MM.1S (cell line): ENCODE measurements around the gene KLHL36.

Source experiments
- DNase-seq: peaks from one replicate; pipeline ENCODE4 v3.0.0-alpha.2; 2015
- H2AFZ ChIP-seq: fragments of 300-600 bp; sonication (generic); 2 replicates; pipeline ENCODE4 v1.6.0; 2016; ENCODE audit warnings: antibody characterized with exemption, low read length
- H3F3A ChIP-seq: fragments of 300-600 bp; sonication (generic); 2 replicates; pipeline ENCODE4 v1.6.1; 2016; ENCODE audit warnings: mild to moderate bottlenecking, antibody characterized with exemption, low read length, moderate library complexity, mixed read lengths; ENCODE audit not compliant: insufficient read depth
- H3K27ac ChIP-seq: fragments of 300-600 bp; sonication (generic); 2 replicates; pipeline ENCODE4 v1.5.1; 2016; ENCODE audit warnings: mild to moderate bottlenecking, low read length
- H3K27me3 ChIP-seq: fragments of 300-600 bp; sonication (generic); replicated peaks from 2 replicates; pipeline ENCODE4 v1.6.0; 2016; ENCODE audit warnings: low read length; ENCODE audit not compliant: insufficient read depth
- H3K36me3 ChIP-seq: fragments of 300-600 bp; sonication (generic); replicated peaks from 2 replicates; pipeline ENCODE4 v1.6.1; 2016; ENCODE audit warnings: mild to moderate bottlenecking, low read length, mixed read lengths; ENCODE audit not compliant: insufficient read depth
- H3K4me1 ChIP-seq: fragments of 300-600 bp; sonication (generic); 2 replicates; pipeline ENCODE4 v1.6.1; 2016; ENCODE audit warnings: low read length, mixed read lengths
- H3K4me2 ChIP-seq: fragments of 300-600 bp; sonication (generic); 2 replicates; pipeline ENCODE4 v1.6.0; 2016; ENCODE audit warnings: low read depth, low read length
- H3K4me3 ChIP-seq: fragments of 300-600 bp; sonication (generic); 2 replicates; pipeline ENCODE4 v1.5.1; 2016; ENCODE audit warnings: low read length, mixed read lengths
- H3K79me2 ChIP-seq: fragments of 300-600 bp; sonication (generic); 2 replicates; pipeline ENCODE4 v1.6.1; 2016; ENCODE audit warnings: mixed run types, low read length, mixed read lengths
- H3K9ac ChIP-seq: fragments of 300-600 bp; sonication (generic); 2 replicates; pipeline ENCODE4 v1.6.1; 2016; ENCODE audit warnings: low read length, mixed read lengths
- H3K9me2 ChIP-seq: fragments of 300-600 bp; sonication (generic); replicated peaks from 2 replicates; pipeline ENCODE4 v1.6.1; 2016; ENCODE audit warnings: mild to moderate bottlenecking, low read length, mixed read lengths; ENCODE audit not compliant: insufficient read depth
- H3K9me3 ChIP-seq: fragments of 300-600 bp; sonication (generic); replicated peaks from 2 replicates; pipeline ENCODE4 v1.6.1; 2016; ENCODE audit warnings: mild to moderate bottlenecking, low read length, mixed read lengths; ENCODE audit not compliant: insufficient read depth
- H4K20me1 ChIP-seq: fragments of 300-600 bp; sonication (generic); 2 replicates; pipeline ENCODE4 v1.6.1; 2016; ENCODE audit warnings: mild to moderate bottlenecking, low read length, moderate library complexity, mixed read lengths; ENCODE audit not compliant: insufficient read depth
- EZH2 ChIP-seq: fragments of 300-600 bp; sonication (generic); optimal IDR thresholded peaks from 2 replicates; pipeline ENCODE3; 2017; ENCODE audit warnings: low read depth, mild to moderate bottlenecking, antibody characterized with exemption, low read length, mixed read lengths
- EZH2phosphoT487 ChIP-seq: fragments of 300-600 bp; sonication (generic); IDR thresholded peaks from 2 replicates; pipeline ENCODE4 v1.6.1; 2018; ENCODE audit warnings: antibody characterized with exemption, low read length
- TF ChIP-seq, protein P1 (sequence below): fragments of 300-600 bp; sonication (generic); IDR thresholded peaks from 2 replicates; pipeline ENCODE4 v1.5.1; 2016; ENCODE audit warnings: antibody characterized with exemption, low read length, mixed read lengths

Gene KLHL36

DNA sequence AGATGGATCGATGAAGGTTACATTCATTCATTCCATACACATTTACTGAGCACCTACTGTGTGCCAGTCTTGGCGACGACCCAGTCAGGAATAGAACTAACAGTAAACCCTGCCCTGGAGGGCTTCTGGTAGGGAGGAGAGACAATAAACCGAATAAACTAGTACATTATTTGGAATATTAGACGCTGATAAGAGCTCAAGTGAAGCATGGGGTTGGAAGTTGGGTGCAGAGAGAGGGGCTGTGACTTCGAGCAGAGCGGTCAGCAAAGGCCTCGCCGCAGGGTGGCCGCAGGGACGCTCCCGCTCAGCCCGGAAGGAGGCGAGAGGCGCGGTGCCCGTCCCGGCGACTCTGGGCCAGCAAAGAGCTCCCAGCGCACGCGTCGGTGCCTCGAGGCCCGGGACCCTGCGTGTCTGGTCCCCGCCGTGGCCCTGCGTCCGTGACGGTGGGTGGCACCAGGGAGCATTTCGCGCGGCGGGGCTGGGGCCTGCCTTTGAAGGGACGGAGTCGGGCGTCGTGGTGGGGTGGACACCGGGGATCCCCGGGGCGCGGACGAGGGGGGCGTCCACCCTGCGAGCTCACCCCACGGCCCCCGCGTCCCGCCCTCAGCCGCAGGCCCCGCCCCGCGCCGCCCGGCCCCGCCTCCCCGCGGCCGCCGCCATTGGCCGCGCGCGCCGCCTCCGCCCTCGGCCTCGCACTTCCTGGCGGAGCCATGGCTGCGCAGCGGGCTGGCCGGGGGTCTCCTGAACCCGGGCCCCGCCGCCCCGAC is at the start of gene KLHL36:
Gene KLHL36, plus strand, starts transcription at position 684 of the 767 bp plus-strand sequence. CDS start 2,357 bp downstream, outside the sequence.
- peak within 1 kb of the TSS; percentile 60 for H3K4me3 ChIP-seq
- H4K20me1 ChIP-seq: no peaks in the 10 kb centered on the region
- H3K36me3 ChIP-seq: no peaks in the 10 kb centered on the region
- H3K9me2 ChIP-seq: no peaks in the 10 kb centered on the region
- no peaks in the 10 kb centered on the region for H3K27me3 ChIP-seq
- H3F3A ChIP-seq: no peaks in the 10 kb centered on the region
- H3K27ac ChIP-seq: no peak within 1 kb of the TSS
- no peaks in the 10 kb centered on the region for H3K79me2 ChIP-seq
- DNase-seq: peak; percentile 21
- H3K9ac ChIP-seq: peak within 1 kb of the TSS; percentile 45; the same call in 1 of the 2 replicates
- TF ChIP-seq EZH2phosphoT487 (no peak), EZH2 (no peak)
- TF ChIP-seq, protein P1, sequence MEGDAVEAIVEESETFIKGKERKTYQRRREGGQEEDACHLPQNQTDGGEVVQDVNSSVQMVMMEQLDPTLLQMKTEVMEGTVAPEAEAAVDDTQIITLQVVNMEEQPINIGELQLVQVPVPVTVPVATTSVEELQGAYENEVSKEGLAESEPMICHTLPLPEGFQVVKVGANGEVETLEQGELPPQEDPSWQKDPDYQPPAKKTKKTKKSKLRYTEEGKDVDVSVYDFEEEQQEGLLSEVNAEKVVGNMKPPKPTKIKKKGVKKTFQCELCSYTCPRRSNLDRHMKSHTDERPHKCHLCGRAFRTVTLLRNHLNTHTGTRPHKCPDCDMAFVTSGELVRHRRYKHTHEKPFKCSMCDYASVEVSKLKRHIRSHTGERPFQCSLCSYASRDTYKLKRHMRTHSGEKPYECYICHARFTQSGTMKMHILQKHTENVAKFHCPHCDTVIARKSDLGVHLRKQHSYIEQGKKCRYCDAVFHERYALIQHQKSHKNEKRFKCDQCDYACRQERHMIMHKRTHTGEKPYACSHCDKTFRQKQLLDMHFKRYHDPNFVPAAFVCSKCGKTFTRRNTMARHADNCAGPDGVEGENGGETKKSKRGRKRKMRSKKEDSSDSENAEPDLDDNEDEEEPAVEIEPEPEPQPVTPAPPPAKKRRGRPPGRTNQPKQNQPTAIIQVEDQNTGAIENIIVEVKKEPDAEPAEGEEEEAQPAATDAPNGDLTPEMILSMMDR: no peak
- H3K4me1 ChIP-seq: peaks cover 12% of the 10 kb centered on the region
- no peaks in the 10 kb centered on the region for H3K9me3 ChIP-seq
- H3K4me2 ChIP-seq: peak within 1 kb of the TSS; percentile 84
- peak within 1 kb of the TSS; percentile 58; the same call in 1 of the 2 replicates for H2AFZ ChIP-seq

DNA sequence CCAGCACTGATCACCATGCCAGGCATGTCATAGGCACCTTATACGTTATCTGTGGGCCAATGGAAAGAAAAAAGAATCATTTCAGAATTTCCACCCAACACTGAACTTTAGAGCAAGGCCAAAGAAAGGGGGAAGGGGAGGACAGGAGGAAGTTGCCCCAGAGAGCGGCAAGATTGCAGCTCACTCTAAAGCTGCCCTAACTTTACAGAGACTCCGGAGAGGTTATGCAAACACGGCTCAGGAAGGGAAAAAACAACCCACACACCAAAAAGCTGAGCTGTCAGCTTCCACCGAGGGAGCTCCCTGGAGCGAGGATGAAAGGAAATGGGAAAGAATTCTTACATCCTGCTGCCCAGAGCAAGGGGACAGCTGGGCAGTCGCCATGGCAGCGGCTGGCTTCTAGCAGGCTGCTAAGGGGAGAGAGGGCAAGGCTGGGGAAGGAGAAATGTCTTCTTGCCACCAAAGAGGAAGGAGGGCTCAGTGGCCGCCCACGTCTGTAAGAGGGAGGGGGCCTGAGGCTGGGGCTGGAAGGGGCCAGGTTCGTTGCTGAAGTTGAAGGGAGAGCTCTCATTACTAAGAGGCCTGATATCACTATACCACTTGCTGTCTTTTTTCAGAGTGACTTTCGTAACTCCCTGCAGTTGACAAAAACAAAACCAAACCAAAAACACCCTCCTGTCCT is 48.6 kb upstream of the KLHL36 start:
- no peaks in the 10 kb centered on the region for H3K9me2 ChIP-seq
- H3K4me3 ChIP-seq: no peak overlapping the region
- H3K27ac ChIP-seq: no peak overlapping the region
- H3K4me1 ChIP-seq: no peaks in the 10 kb centered on the region; the same call in 1 of the 2 replicates
- DNase-seq: no peak
- H3K9ac ChIP-seq: no peak overlapping the region
- H3K4me2 ChIP-seq: no peak overlapping the region
- no peaks in the 10 kb centered on the region for H4K20me1 ChIP-seq
- no peaks in the 10 kb centered on the region for H3K36me3 ChIP-seq
- H2AFZ ChIP-seq: no peak overlapping the region
- H3K27me3 ChIP-seq: no peaks in the 10 kb centered on the region
- H3F3A ChIP-seq: no peaks in the 10 kb centered on the region
- H3K79me2 ChIP-seq: no peaks in the 10 kb centered on the region
- TF ChIP-seq EZH2phosphoT487: no peak
- TF ChIP-seq, protein P1: no peak
- no peak for TF ChIP-seq EZH2
- no peaks in the 10 kb centered on the region for H3K9me3 ChIP-seq

DNA sequence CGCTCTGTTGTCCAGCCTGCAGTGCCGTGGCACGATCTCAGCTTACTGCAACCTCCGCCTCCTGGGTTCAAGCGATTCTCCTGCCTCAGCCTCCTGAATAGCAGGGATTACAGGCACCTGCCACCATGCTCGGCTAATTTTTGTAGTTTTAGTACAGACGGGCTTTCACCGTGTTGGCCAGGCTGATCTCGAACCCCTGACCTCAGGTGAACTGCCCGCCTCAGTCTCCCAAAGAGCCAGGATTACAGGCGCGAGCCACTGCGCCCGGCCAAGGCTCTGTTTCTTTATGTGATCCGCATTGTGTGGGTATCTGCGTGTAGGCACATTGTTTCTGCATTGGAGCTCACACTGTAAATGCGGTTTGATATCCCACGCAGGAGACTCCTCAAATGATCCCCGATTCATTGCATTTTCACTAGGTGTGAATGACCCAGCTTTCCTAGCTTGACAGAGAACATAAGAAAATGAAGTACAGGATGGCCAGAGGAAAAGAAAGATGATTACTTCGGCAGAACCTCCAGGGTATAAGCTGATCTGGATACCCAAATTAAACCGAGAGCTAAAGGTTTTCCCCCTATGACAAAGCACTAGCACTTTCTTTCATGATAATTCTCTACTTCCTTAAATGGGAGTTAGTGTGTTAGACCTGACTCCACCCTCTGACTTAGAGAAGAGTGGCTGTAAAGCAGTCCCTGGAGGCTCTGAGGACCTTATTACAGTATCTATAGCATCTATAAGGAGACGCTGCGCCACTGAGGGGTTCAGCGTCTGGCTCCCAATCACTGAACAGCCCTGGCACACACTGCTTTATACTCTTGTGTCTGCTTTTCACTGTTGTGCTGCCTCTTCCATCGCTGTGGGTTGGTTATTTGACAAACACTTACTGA is 47.7 kb upstream of the KLHL36 start:
- Histone ChIP-seq H3K4me1 (no peaks in the 10 kb centered on the region; the same call in 1 of the 2 replicates), H3K79me2 (no peaks in the 10 kb centered on the region), H3K9me3 (no peaks in the 10 kb centered on the region), H4K20me1 (no peaks in the 10 kb centered on the region), H2AFZ (no peak overlapping the region), H3K36me3 (no peaks in the 10 kb centered on the region), H3F3A (no peaks in the 10 kb centered on the region), H3K9ac (no peak overlapping the region), H3K4me3 (peak overlapping the region; percentile 25; the same call in 1 of the 2 replicates), H3K9me2 (no peaks in the 10 kb centered on the region), H3K27ac (peak overlapping the region; percentile 23; the same call in 1 of the 2 replicates), H3K27me3 (no peaks in the 10 kb centered on the region), H3K4me2 (peak overlapping the region; percentile 60; the same call in 1 of the 2 replicates)
- peak; percentile 41 for DNase-seq
- TF ChIP-seq, protein P1: no peak
- TF ChIP-seq EZH2phosphoT487 (no peak), EZH2 (no peak)
